Progenitor cell of endocrine pancreas (in vitro differentiated cells): Measurements from ENCODE around the gene EMC9. TPM values are rescaled to one million over a fixed set of nuclear protein-coding genes. Genes with fewer than 3 reads are reported as not detected.

Experiments
- DNase-seq: peaks from one replicate; pipeline ENCODE4 v3.0.0; 2021; ENCODE audit warnings: low spot score; ENCODE audit not compliant: unreplicated experiment
- H3K27ac Mint-ChIP-seq: 2 replicates; pipeline ENCODE4 v1.8.0; 2021; ENCODE audit warnings: mild to moderate bottlenecking, moderate library complexity, mixed read lengths
- H3K27me3 Mint-ChIP-seq: 2 replicates; pipeline ENCODE4 v1.8.0; 2021; ENCODE audit warnings: mixed read lengths
- H3K36me3 Mint-ChIP-seq: 2 replicates; pipeline ENCODE4 v1.8.0; 2022; ENCODE audit warnings: mixed read lengths; ENCODE audit not compliant: insufficient read depth
- H3K4me1 Mint-ChIP-seq: 2 replicates; pipeline ENCODE4 v1.8.0; 2021; ENCODE audit warnings: low read depth, mixed read lengths
- H3K4me3 Mint-ChIP-seq: 2 replicates; pipeline ENCODE4 v1.8.0; 2021; ENCODE audit warnings: low read depth, mild to moderate bottlenecking, moderate library complexity, mixed read lengths
- H3K9me3 Mint-ChIP-seq: 2 replicates; pipeline ENCODE4 v1.8.0; 2021; ENCODE audit warnings: low read depth, mixed read lengths
- CTCF ChIP-seq: fragments of 200-600 bp; sonication (generic); IDR thresholded peaks from one replicate; pipeline ENCODE4 v1.5.0; 2021; ENCODE audit warnings: antibody characterized with exemption, mild to moderate bottlenecking; ENCODE audit not compliant: unreplicated experiment
- total RNA-seq: library from RNA; stranded (reverse); gene quantifications from 2 replicates; pipeline ENCODE4 v1.2.1, GENCODE V29; 2021

EMC9 gene
- total RNA-seq, 1 donor from 2014 or later, result 22.9 TPM

- Mint-ChIP-seq H3K9me3 (no peaks in the 10 kb centered on the region), H3K4me3 (peak within 1 kb of the TSS; percentile 99), H3K36me3 (peaks cover 9% of the 10 kb centered on the region), H3K27ac (peak within 1 kb of the TSS; percentile 97), H3K4me1 (peaks cover 18% of the 10 kb centered on the region), H3K27me3 (no peaks in the 10 kb centered on the region)
- DNase-seq, result peak; percentile 90
- TF ChIP-seq CTCF, result no peak
Measured at GRCh38 chr14:24146978-24147760, 5.8 kb upstream of the EMC9 start, which contains the start of gene RNF31. Gene RNF31, plus strand, starts transcription at chr14:24147498. Its CDS starts 201 bp downstream, at chr14:24147699.

GRCh38 chr14:24146453-24146977, 5.1 kb upstream of the EMC9 start, which contains the start of gene PSME2:
Gene PSME2, minus strand, starts transcription at chr14:24146610. Its CDS starts 29 bp downstream, at chr14:24146581.
- Mint-ChIP-seq H3K27me3 (no peaks in the 10 kb centered on the region), H3K27ac (peak within 1 kb of the TSS; percentile 97), H3K9me3 (no peaks in the 10 kb centered on the region), H3K36me3 (peaks cover 7% of the 10 kb centered on the region), H3K4me3 (peak within 1 kb of the TSS; percentile 99), H3K4me1 (peaks cover 22% of the 10 kb centered on the region)
- DNase-seq, result peak; percentile 96
- TF ChIP-seq CTCF, result peak; percentile 12

- Mint-ChIP-seq H3K4me1 (peaks cover 23% of the 10 kb centered on the region), H3K27ac (peak overlapping the region; percentile 97), H3K27me3 (no peaks in the 10 kb centered on the region), H3K9me3 (no peaks in the 10 kb centered on the region), H3K4me3 (peak overlapping the region; percentile 99), H3K36me3 (peaks cover 7% of the 10 kb centered on the region)
- no peak for TF ChIP-seq CTCF
- DNase-seq, result no peak
Measured at GRCh38 chr14:24145690-24146452, 4.5 kb upstream of the EMC9 start.

GRCh38 chr14:24145219-24145618, 3.8 kb upstream of the EMC9 start:
- H3K4me1 Mint-ChIP-seq, result peaks cover 27% of the 10 kb centered on the region
- H3K36me3 Mint-ChIP-seq, result peaks cover 3% of the 10 kb centered on the region
- no peaks in the 10 kb centered on the region for H3K9me3 Mint-ChIP-seq
- H3K4me3 Mint-ChIP-seq, result no peak overlapping the region
- peak overlapping the region; percentile 49 for H3K27ac Mint-ChIP-seq
- TF ChIP-seq CTCF, result no peak
- DNase-seq, result no peak
- H3K27me3 Mint-ChIP-seq, result no peaks in the 10 kb centered on the region

- peaks cover 31% of the 10 kb centered on the region for H3K4me1 Mint-ChIP-seq
- TF ChIP-seq CTCF, result no peak
- H3K36me3 Mint-ChIP-seq, result peaks cover 2% of the 10 kb centered on the region
- DNase-seq, result no peak
- no peak overlapping the region for H3K27ac Mint-ChIP-seq
- H3K27me3 Mint-ChIP-seq, result no peaks in the 10 kb centered on the region
- H3K4me3 Mint-ChIP-seq, result no peak overlapping the region
- H3K9me3 Mint-ChIP-seq, result no peaks in the 10 kb centered on the region
Measured at GRCh38 chr14:24144451-24144850, 3.1 kb upstream of the EMC9 start.
